K562 (cell line): ENCODE results near the gene PLCB3. TPM values are rescaled to one million over a fixed set of nuclear protein-coding genes. Genes with fewer than 3 reads are reported as not detected.

ENCODE experiments used
- ATAC-seq: fragments of 200-7000 bp; cut with Tn5 transposase; 3 replicates; pipeline ENCODE4 v1.9.1; 2020; ENCODE audit warnings: moderate library complexity
- BruUV-seq: library from RNA; stranded (reverse); fragments of 400-500 nt; replicated peaks from 2 replicates; lab custom pipeline; 2021; lab: Mats Ljungman, UMichigan
- CTCF ChIA-PET: fragments of 300-600 bp; formaldehyde crosslinking; extraction: SDS; loops from one replicate; lab custom pipeline; 2021; ENCODE audit warnings: low intra/inter-chr PET ratio; lab: Yijun Ruan, JAX
- POLR2A ChIA-PET: fragments of 300-600, 350-650 bp; sonication (Branson Sonifier 250); formaldehyde crosslinking; extraction: SDS; loops from one replicate; lab custom pipeline; 2021; ENCODE audit warnings: antibody characterized with exemption, inconsistent platforms; lab: Yijun Ruan, JAX
- DNase-seq, 4 experiments: peaks; one replicate each; pipeline versions ENCODE4 v3.0.0 to v3.0.0-alpha.2; 2011 to 2018; ENCODE audit warnings: low spot score in 3 of 4, mixed read lengths in 3 of 4; ENCODE audit errors: extremely low read depth in 1 of 4
- FAIRE-seq: peaks from 2 replicates; lab custom pipeline; 2011; peaks lifted over from hg19 to GRCh38; lab: Jason Lieb, UNC
- H2AFZ ChIP-seq: 2 replicates; pipeline ENCODE4 v1.6.0; 2011; ENCODE audit warnings: low read depth, low read length, control low read depth, inconsistent platforms
- H3K27ac ChIP-seq: fragments of 200-600 bp; 3 replicates; pipeline ENCODE4 v1.8.0; 2011; ENCODE audit warnings: low read depth, mild to moderate bottlenecking, control low read depth, inconsistent platforms, low read length, moderate library complexity, mixed read lengths; ENCODE audit errors: extremely low read depth
- H3K27me3 ChIP-seq, 2 experiments: fragments of 300-600 bp in 1 of 2; 2 replicates in 1 of 2; 3 replicates in 1 of 2; pipeline versions ENCODE4 v1.6.0 to v1.8.0; 2011; ENCODE audit warnings: inconsistent platforms in 2 of 2, low read length in 2 of 2, mild to moderate bottlenecking in 1 of 2, mixed read lengths in 1 of 2, moderate library complexity in 1 of 2; ENCODE audit not compliant: control insufficient read depth in 2 of 2, insufficient read depth in 2 of 2
- H3K36me3 ChIP-seq: fragments of 300-600 bp; 3 replicates; pipeline ENCODE4 v1.8.0; 2011; ENCODE audit warnings: mild to moderate bottlenecking, low read length, inconsistent platforms; ENCODE audit not compliant: control insufficient read depth, insufficient read depth
- H3K4me1 ChIP-seq, 2 experiments: fragments of 200-600 bp in 1 of 2; replicated peaks in 1 of 2; 2 replicates in 1 of 2; 3 replicates in 1 of 2; pipeline versions ENCODE4 v1.5.1 to v1.8.0; 2011; ENCODE audit warnings: inconsistent platforms in 2 of 2, low read length in 2 of 2, mild to moderate bottlenecking in 1 of 2, mixed read lengths in 1 of 2, moderate library complexity in 1 of 2; ENCODE audit not compliant: control insufficient read depth in 2 of 2, insufficient read depth in 2 of 2
- H3K4me2 ChIP-seq: 2 replicates; pipeline ENCODE4 v1.6.1; 2011; ENCODE audit warnings: low read length, control low read depth, inconsistent platforms, mixed read lengths; ENCODE audit not compliant: insufficient read depth
- H3K4me3 ChIP-seq: fragments of 200-600 bp; sonication (generic), shearing (Covaris generic); 2 replicates; pipeline ENCODE4 v1.5.1; 2016; ENCODE audit warnings: control low read depth, inconsistent platforms
- H3K79me2 ChIP-seq: fragments of 200-600 bp; 3 replicates; pipeline ENCODE4 v1.8.0; 2011; ENCODE audit warnings: low read length, inconsistent platforms; ENCODE audit not compliant: control insufficient read depth, insufficient read depth
- H3K9ac ChIP-seq, 2 experiments: 2 replicates each; pipeline versions ENCODE4 v1.6.0 to v1.6.1; 2011; ENCODE audit warnings: low read depth in 2 of 2, low read length in 2 of 2, control low read depth in 1 of 2, inconsistent platforms in 1 of 2, mild to moderate bottlenecking in 1 of 2, mixed read lengths in 1 of 2; ENCODE audit not compliant: insufficient read depth in 1 of 2
- H3K9me1 ChIP-seq: one replicate; pipeline ENCODE4 v1.6.0; 2011; ENCODE audit warnings: inconsistent platforms, mild to moderate bottlenecking, low read length, moderate library complexity; ENCODE audit not compliant: control insufficient read depth, insufficient read depth
- H3K9me3 ChIP-seq: replicated peaks from 2 replicates; pipeline ENCODE4 v1.5.1; 2011; ENCODE audit warnings: low read depth, low read length, inconsistent platforms; ENCODE audit not compliant: control insufficient read depth, insufficient read depth
- H4K20me1 ChIP-seq: replicated peaks from 2 replicates; pipeline ENCODE4 v1.6.1; 2011; ENCODE audit warnings: low read length, inconsistent platforms, mixed read lengths; ENCODE audit not compliant: control insufficient read depth, insufficient read depth
- BHLHE40 ChIP-seq: IDR thresholded peaks from 2 replicates; pipeline ENCODE4 v1.6.1; 2011; ENCODE audit warnings: low read length, improper control_type of control experiment
- CEBPB ChIP-seq: fragments of 450-650 bp; IDR thresholded peaks from 2 replicates; pipeline ENCODE4 v1.6.1; 2016; ENCODE audit warnings: missing genetic modification characterization, missing compliant biosample characterization
- CREB1 ChIP-seq, 2 experiments: sonication (generic) in 1 of 2; formaldehyde crosslinking in 1 of 2; IDR thresholded peaks; 2 replicates each; pipeline versions ENCODE4 v1.6.1 to v1.8.0; 2012 to 2022; ENCODE audit warnings: inconsistent platforms in 1 of 2, mild to moderate bottlenecking in 1 of 2, missing genetic modification reagents in 1 of 2, moderate library complexity in 1 of 2
- CSDE1 ChIP-seq, 2 experiments: fragments of 450-650 bp; IDR thresholded peaks; 2 replicates each; pipeline ENCODE4 v1.6.1; 2016; ENCODE audit warnings: mild to moderate bottlenecking in 1 of 2
- HMGXB4 ChIP-seq: sonication (generic); formaldehyde crosslinking; IDR thresholded peaks from 2 replicates; pipeline ENCODE4 v1.8.1; 2023; ENCODE audit warnings: mild to moderate bottlenecking, missing genetic modification reagents
- PCBP1 ChIP-seq: fragments of 200-400 bp; formaldehyde crosslinking; IDR thresholded peaks from 2 replicates; pipeline ENCODE4 v1.6.1; 2018; ENCODE audit warnings: mild to moderate bottlenecking, low read depth, low read length; ENCODE audit not compliant: poor library complexity, severe bottlenecking
- PKNOX1 ChIP-seq: fragments of 450-650 bp; IDR thresholded peaks from 2 replicates; pipeline ENCODE4 v1.6.1; 2016
- PPARD ChIP-seq: fragments of 250-450 bp; sonication (Bioruptor Pico); IDR thresholded peaks from 2 replicates; pipeline ENCODE4 v1.8.0; 2022; ENCODE audit warnings: inconsistent platforms, mild to moderate bottlenecking, moderate library complexity
- SMARCA4 ChIP-seq: fragments of 450-650 bp; IDR thresholded peaks from 2 replicates; pipeline ENCODE4 v1.6.1; 2016
- SRSF3 ChIP-seq: fragments of 200-400 bp; formaldehyde crosslinking; IDR thresholded peaks from 2 replicates; pipeline ENCODE4 v1.6.1; 2016; ENCODE audit warnings: mild to moderate bottlenecking, low read length, moderate library complexity; ENCODE audit not compliant: insufficient read depth
- XRCC4 ChIP-seq: IDR thresholded peaks from one replicate; pipeline ENCODE4 v1.6.1; 2011; ENCODE audit not compliant: insufficient read depth, insufficient read length; ENCODE audit errors: extremely low read depth
- ZNF133 ChIP-seq: fragments of 250-450 bp; sonication (Bioruptor Pico); IDR thresholded peaks from 2 replicates; pipeline ENCODE4 v1.4.0; 2020; ENCODE audit warnings: mild to moderate bottlenecking
- WGBS: fragments of 100-300 bp; shearing (Covaris generic); methylation state at CpG from one replicate; pipeline ENCODE4 v1.1.6; 2016; ENCODE audit warnings: low coverage, mixed read lengths; ENCODE audit not compliant: insufficient coverage; ENCODE audit errors: missing lambda C conversion rate; 5-methylcytosine and 5-hydroxymethylcytosine counted together
- in situ Hi-C: fragments of 300-500 bp; cut with MboI; formaldehyde crosslinking; loops from 4 replicates; pipeline ENCODE4 v1.15.0; 2018; ENCODE audit warnings: inconsistent platforms, mixed read lengths
- intact Hi-C: fragments of 100-400 bp; cut with micrococcal nuclease; formaldehyde crosslinking; loops from 2 replicates; pipeline ENCODE4 v1.14.2; 2022
- polyA plus RNA-seq, 8 experiments: library from polyadenylated mRNA; depleted of rRNA in 4 of 8; stranded (reverse) in 5 of 8; unstranded in 3 of 8; fragments of >200 nt; fragmentation: Nextera tagmentation in 2 of 8; fragmentation: Illumina TruSeq in 1 of 8; extraction: Ambion mirVana in 2 of 8; extraction: Trizol in 1 of 8; gene quantifications; 2 replicates each; pipeline versions ENCODE4 v1.2.1 to v1.2.3, GENCODE V29; 2011 to 2014; ENCODE audit warnings: inconsistent platforms in 1 of 8, missing spikeins in 1 of 8
- total RNA-seq, 7 experiments: library from RNA; depleted of rRNA in 6 of 7; stranded (reverse); fragments of >200 nt in 6 of 7; fragmentation: Illumina TruSeq in 2 of 7; extraction: Trizol in 2 of 7; gene quantifications; 2 replicates each; pipeline versions ENCODE4 v1.2.1 to v1.2.3, GENCODE V29; 2011 to 2021; ENCODE audit warnings: low replicate concordance in 1 of 7

The PLCB3 gene
- total and polyA plus RNA-seq, 9 of the 15 experiments (the other 6 are each of a cell fraction or from before 2014, with no cell fraction given) = 0.31 to 44.8 (median 14.6) TPM

- TF ChIP-seq PKNOX1 = no peak
- TF ChIP-seq CEBPB = no peak
- no peak for TF ChIP-seq HMGXB4 (CRISPR knock-in tag)
- TF ChIP-seq CSDE1 (IDR thresholded peaks at IDR 0.05) = no peak
These were observed 37.8 kb downstream of the PLCB3 start (continued) for GRCh38 chr11:64289002-64289564.

GRCh38 chr11:64290352-64291261 lies 39.3 kb downstream of the PLCB3 start:
- H2AFZ ChIP-seq = no peak overlapping the region
- no peak for ATAC-seq
- no peaks in the 10 kb centered on the region for H4K20me1 ChIP-seq
- CTCF ChIA-PET = no interaction called here
- intact Hi-C loops = no loop called here
- in situ Hi-C loops = no loop called here
- TF ChIP-seq PCBP1 (no peak), SMARCA4 (no peak), BHLHE40 (no peak), ZNF133 (CRISPR knock-in tag) (no peak), SRSF3 (no peak), XRCC4 (no peak), CREB1 (IDR thresholded peaks at IDR 0.05) (no peak), CREB1 (CRISPR knock-in tag; IDR thresholded peaks at IDR 0.05) (no peak), PPARD (CRISPR knock-in tag) (no peak), CEBPB (no peak)
- no peaks in the 10 kb centered on the region for H3K9me1 ChIP-seq
- H3K36me3 ChIP-seq = no peaks in the 10 kb centered on the region
- WGBS = 26% methylated on average over 10 of the region's 10 CpGs
- no peak for FAIRE-seq
- BruUV-seq = no TSS peak
- H3K79me2 ChIP-seq = no peaks in the 10 kb centered on the region
- H3K27ac ChIP-seq = no peak overlapping the region
- H3K9me3 ChIP-seq = no peaks in the 10 kb centered on the region
- POLR2A ChIA-PET = interaction anchor here (0.6 kb wide), 1 partner anchor 45 kb away, joined by 3 read pairs; no protein-coding TSS in a partner anchor
- DNase-seq = no peak
- H3K27me3 ChIP-seq = peaks cover 22 to 40% of the 10 kb centered on the region in 2 experiments; a peak in 4 of 5 replicates
- H3K9ac ChIP-seq = peak overlapping the region in 1 of 2 experiments; percentile 29; a peak in 1 of 4 replicates
- H3K4me2 ChIP-seq = no peak overlapping the region
- no peak overlapping the region for H3K4me3 ChIP-seq
- peaks cover 3 to 49% of the 10 kb centered on the region in 2 experiments; a peak in 3 of 5 replicates for H3K4me1 ChIP-seq
